HEK293T (cell line): Measurements from ENCODE around the gene LIMS2.

ENCODE experiments used
- CTCF ChIA-PET: fragments of 350-600 bp; formaldehyde crosslinking; extraction: SDS; loops from one replicate; lab custom pipeline; 2021; ENCODE audit warnings: antibody characterized with exemption, inconsistent platforms; lab: Yijun Ruan, JAX
- POLR2A ChIA-PET: fragments of 350-600 bp; formaldehyde crosslinking; extraction: SDS; loops from one replicate; lab custom pipeline; 2020; ENCODE audit warnings: antibody characterized with exemption, inconsistent platforms; lab: Yijun Ruan, JAX
- DNase-seq: peaks from one replicate; pipeline ENCODE4 v3.0.0; 2012; ENCODE audit warnings: mixed read lengths; ENCODE audit errors: extremely low spot score
- ARNT ChIP-seq: fragments of 450-650 bp; IDR thresholded peaks from 2 replicates; pipeline ENCODE4 v1.6.1; 2017; ENCODE audit warnings: mild to moderate bottlenecking
- BHLHE40 ChIP-seq: fragments of 450-650 bp; IDR thresholded peaks from 2 replicates; pipeline ENCODE4 v1.6.1; 2016; ENCODE audit warnings: mild to moderate bottlenecking, moderate library complexity, borderline replicate concordance
- CTBP1 ChIP-seq: fragments of 450-650 bp; IDR thresholded peaks from 2 replicates; pipeline ENCODE4 v1.6.1; 2016; ENCODE audit warnings: borderline replicate concordance
- ELF4 ChIP-seq: fragments of 450-650 bp; IDR thresholded peaks from 2 replicates; pipeline ENCODE4 v1.6.1; 2017; ENCODE audit warnings: antibody characterized with exemption
- FOXA1 ChIP-seq: fragments of 450-650 bp; IDR thresholded peaks from 2 replicates; pipeline ENCODE4 v1.6.1; 2016; ENCODE audit warnings: mild to moderate bottlenecking
- FOXK2 ChIP-seq: fragments of 450-650 bp; IDR thresholded peaks from 2 replicates; pipeline ENCODE4 v1.6.1; 2016; ENCODE audit warnings: mild to moderate bottlenecking
- FOXM1 ChIP-seq: fragments of 450-650 bp; IDR thresholded peaks from 2 replicates; pipeline ENCODE4 v1.6.1; 2017; ENCODE audit warnings: mild to moderate bottlenecking, borderline replicate concordance
- HDGF ChIP-seq: fragments of 450-650 bp; IDR thresholded peaks from 2 replicates; pipeline ENCODE4 v1.6.1; 2017; ENCODE audit warnings: antibody characterized with exemption, borderline replicate concordance
- L3MBTL2 ChIP-seq: fragments of 450-650 bp; conservative IDR thresholded peaks from 2 replicates; pipeline ENCODE4 v1.6.1; 2016; ENCODE audit warnings: mild to moderate bottlenecking
- LEF1 ChIP-seq: fragments of 450-650 bp; IDR thresholded peaks from 2 replicates; pipeline ENCODE4 v1.6.1; 2017; ENCODE audit warnings: mild to moderate bottlenecking, borderline replicate concordance
- NFRKB ChIP-seq: fragments of 450-650 bp; IDR thresholded peaks from 2 replicates; pipeline ENCODE4 v1.6.1; 2016; ENCODE audit warnings: mild to moderate bottlenecking, moderate library complexity
- SP1 ChIP-seq: fragments of 450-650 bp; IDR thresholded peaks from 2 replicates; pipeline ENCODE4 v1.6.1; 2017
- SUZ12 ChIP-seq: fragments of 450-650 bp; IDR thresholded peaks from 2 replicates; pipeline ENCODE4 v1.6.1; 2016; ENCODE audit warnings: mild to moderate bottlenecking
- TARDBP ChIP-seq: fragments of 450-650 bp; IDR thresholded peaks from 2 replicates; pipeline ENCODE4 v1.6.1; 2016
- ZNF384 ChIP-seq: fragments of 450-650 bp; IDR thresholded peaks from 2 replicates; pipeline ENCODE4 v1.6.1; 2016
- TF ChIP-seq, protein P1 (sequence below): fragments of 450-650 bp; IDR thresholded peaks from 2 replicates; pipeline ENCODE4 v1.6.1; 2016

LIMS2 gene

DNA sequence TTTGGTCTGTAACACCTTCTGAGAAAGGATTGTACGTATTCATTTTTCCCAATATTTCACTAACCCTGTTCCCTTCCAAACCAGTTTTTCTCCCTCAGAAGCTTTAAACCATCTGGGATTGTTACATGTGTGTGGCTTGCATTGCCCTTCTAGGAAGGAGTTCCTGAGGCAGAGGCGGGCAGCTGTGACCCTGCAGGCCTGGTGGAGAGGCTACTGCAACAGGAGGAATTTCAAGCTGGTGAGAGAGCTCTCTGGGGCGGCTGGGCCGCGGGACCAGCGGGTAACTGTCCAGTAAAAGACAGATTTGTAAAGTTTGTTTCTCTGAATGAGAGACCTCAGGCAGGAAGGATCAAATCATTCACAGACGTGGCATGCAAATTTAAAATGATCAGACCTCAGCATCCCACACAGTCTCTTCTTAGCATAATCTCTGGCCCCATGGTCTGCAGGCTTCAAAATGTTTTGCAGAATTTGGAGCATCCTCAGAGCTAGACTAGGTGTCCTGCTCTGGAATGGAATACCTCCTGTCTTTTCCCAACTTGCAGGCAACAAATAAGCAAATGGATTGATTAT, 69.6 kb downstream of the LIMS2 start:
- CTCF ChIA-PET = interaction anchor here (1.3 kb wide), 1 partner anchor 15 kb away, joined by 8 read pairs; no protein-coding TSS in a partner anchor
- no peak for DNase-seq
- no peak for TF ChIP-seq TARDBP
- no peak for TF ChIP-seq BHLHE40
- TF ChIP-seq FOXM1 = no peak
- POLR2A ChIA-PET = no interaction called here

DNA sequence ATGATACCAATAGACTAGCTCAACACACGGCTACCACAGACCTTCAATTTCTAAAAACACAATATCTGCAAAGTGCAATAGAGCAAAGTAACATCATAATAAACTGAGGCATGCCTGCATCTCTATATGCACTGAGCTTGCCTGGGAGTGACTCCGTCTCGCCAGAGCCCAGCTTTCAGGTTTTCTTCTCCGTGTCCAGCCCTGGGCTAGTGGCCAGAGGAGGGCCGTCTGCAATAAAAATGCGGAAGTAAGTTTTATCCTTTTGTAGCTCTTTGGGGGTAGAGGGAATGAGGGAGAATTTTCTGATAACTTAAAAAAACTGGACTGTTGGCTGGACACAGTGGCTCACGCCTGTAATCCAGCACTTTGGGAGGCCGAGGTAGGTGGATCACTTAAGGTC, 70.3 kb downstream of the LIMS2 start:
- DNase-seq = no peak
- ChIA-PET POLR2A (no interaction called here), CTCF (no interaction called here)
- no peak for TF ChIP-seq ELF4
- TF ChIP-seq ARNT = no peak
- no peak for TF ChIP-seq TARDBP
- no peak for TF ChIP-seq NFRKB
- TF ChIP-seq LEF1 = no peak
- TF ChIP-seq CTBP1 = no peak
- no peak for TF ChIP-seq SUZ12
- no peak for TF ChIP-seq FOXM1
- TF ChIP-seq L3MBTL2 = no peak
- TF ChIP-seq SP1 = no peak
- no peak for TF ChIP-seq ZNF384
- no peak for TF ChIP-seq FOXK2
- TF ChIP-seq FOXA1 = no peak
- no peak for TF ChIP-seq HDGF
- TF ChIP-seq, protein P1, sequence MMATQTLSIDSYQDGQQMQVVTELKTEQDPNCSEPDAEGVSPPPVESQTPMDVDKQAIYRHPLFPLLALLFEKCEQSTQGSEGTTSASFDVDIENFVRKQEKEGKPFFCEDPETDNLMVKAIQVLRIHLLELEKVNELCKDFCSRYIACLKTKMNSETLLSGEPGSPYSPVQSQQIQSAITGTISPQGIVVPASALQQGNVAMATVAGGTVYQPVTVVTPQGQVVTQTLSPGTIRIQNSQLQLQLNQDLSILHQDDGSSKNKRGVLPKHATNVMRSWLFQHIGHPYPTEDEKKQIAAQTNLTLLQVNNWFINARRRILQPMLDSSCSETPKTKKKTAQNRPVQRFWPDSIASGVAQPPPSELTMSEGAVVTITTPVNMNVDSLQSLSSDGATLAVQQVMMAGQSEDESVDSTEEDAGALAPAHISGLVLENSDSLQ = no peak
- TF ChIP-seq BHLHE40 = no peak

GRCh38 chr2:127599211-127599610, 76.1 kb downstream of the LIMS2 start:
- TF ChIP-seq HDGF = no peak
- TF ChIP-seq SP1 = no peak
- no peak for TF ChIP-seq TARDBP
- no peak for TF ChIP-seq FOXK2
- no peak for TF ChIP-seq FOXA1
- TF ChIP-seq L3MBTL2 = no peak
- no peak for TF ChIP-seq BHLHE40
- no peak for TF ChIP-seq ELF4
- no peak for TF ChIP-seq FOXM1
- TF ChIP-seq, protein P1 = no peak
- no peak for TF ChIP-seq LEF1
- TF ChIP-seq ZNF384 = no peak
- no peak for TF ChIP-seq CTBP1
- no peak for TF ChIP-seq SUZ12
- TF ChIP-seq NFRKB = no peak
- TF ChIP-seq ARNT = no peak
- CTCF ChIA-PET = no interaction called here
- POLR2A ChIA-PET = no interaction called here
- no peak for DNase-seq

- no peak for TF ChIP-seq FOXA1
- no peak for TF ChIP-seq CTBP1
- no peak for TF ChIP-seq LEF1
- no peak for TF ChIP-seq TARDBP
- no peak for TF ChIP-seq ARNT
- TF ChIP-seq HDGF = no peak
- no peak for TF ChIP-seq SUZ12
- TF ChIP-seq ZNF384 = no peak
- no peak for TF ChIP-seq FOXK2
- TF ChIP-seq NFRKB = no peak
- no peak for TF ChIP-seq L3MBTL2
- ChIA-PET CTCF (no interaction called here), POLR2A (no interaction called here)
- DNase-seq = no peak
These were observed 76.6 kb downstream of the LIMS2 start for GRCh38 chr2:127598711-127599110.

- TF ChIP-seq TARDBP = no peak
- TF ChIP-seq, protein P1 = no peak
- no peak for TF ChIP-seq L3MBTL2
- TF ChIP-seq HDGF = no peak
- TF ChIP-seq LEF1 = no peak
- no peak for TF ChIP-seq BHLHE40
- no peak for TF ChIP-seq NFRKB
- TF ChIP-seq SP1 = no peak
- TF ChIP-seq FOXK2 = no peak
- no peak for TF ChIP-seq CTBP1
- TF ChIP-seq FOXM1 = no peak
- TF ChIP-seq SUZ12 = no peak
- no peak for TF ChIP-seq ZNF384
- TF ChIP-seq ARNT = no peak
- TF ChIP-seq FOXA1 = no peak
- TF ChIP-seq ELF4 = no peak
- CTCF ChIA-PET = no interaction called here
- POLR2A ChIA-PET = no interaction called here
- no peak for DNase-seq
These were observed 77.3 kb downstream of the LIMS2 start for GRCh38 chr2:127597984-127598380.
